ENCODE results near the gene THBS1.

GRCh38 chr15:39613861-39614260 is 33.0 kb downstream of the THBS1 start:
- TF ChIP-seq CTCF (IDR thresholded peaks at IDR 0.05) (no peak), EZH2 (IDR thresholded peaks at IDR 0.05; ENCODE audit: borderline replicate concordance, insufficient read depth, low read depth, low read length, poor library complexity, severe bottlenecking) (no peak)
